ENCODE results near the gene FLNC.

The FLNC gene

GRCh38 chr7:128830231-128831177 is at the start of gene FLNC:
TSS of gene FLNC (plus strand) at chr7:128830406. CDS start at chr7:128830638, 232 bp downstream.
- no peak for DNase-seq

GRCh38 chr7:128781126-128781525 is 49.1 kb upstream of the FLNC start:
- DNase-seq, result no peak

GRCh38 chr7:128781851-128782250 is 48.4 kb upstream of the FLNC start:
- no peak for DNase-seq

GRCh38 chr7:128783143-128783861 is 46.9 kb upstream of the FLNC start:
- DNase-seq, result no peak

GRCh38 chr7:128785738-128786137 is 44.5 kb upstream of the FLNC start:
- no peak for DNase-seq

- no peak for DNase-seq
Observed at GRCh38 chr7:128788446-128789412, 41.5 kb upstream of the FLNC start.

GRCh38 chr7:128790315-128791041 is 39.7 kb upstream of the FLNC start:
- DNase-seq, result no peak

- DNase-seq, result peak in 1 of 2 experiments; percentile 52
Observed at GRCh38 chr7:128791121-128791971, 38.9 kb upstream of the FLNC start, which contains the start of gene CCDC136. TSS of gene CCDC136 (plus strand) at chr7:128791968. CDS start at chr7:128792412, 444 bp downstream.

GRCh38 chr7:128791972-128792327 is 38.3 kb upstream of the FLNC start:
- DNase-seq, result no peak

- DNase-seq, result peak in 1 of 2 experiments; percentile 15
Observed at GRCh38 chr7:128792471-128793180, 37.6 kb upstream of the FLNC start.

- DNase-seq, result no peak
Observed at GRCh38 chr7:128793181-128793547, 37.0 kb upstream of the FLNC start.

- DNase-seq, result no peak
Observed at GRCh38 chr7:128794020-128794419, 36.2 kb upstream of the FLNC start.

- no peak for DNase-seq
Observed at GRCh38 chr7:128794436-128794835, 35.8 kb upstream of the FLNC start.

- no peak for DNase-seq
Observed at GRCh38 chr7:128795129-128795528, 35.1 kb upstream of the FLNC start.

GRCh38 chr7:128796327-128796726 is 33.9 kb upstream of the FLNC start:
- peak in 1 of 2 experiments; percentile 65 for DNase-seq

- DNase-seq, result no peak
Observed at GRCh38 chr7:128799451-128799850, 30.8 kb upstream of the FLNC start.

- no peak for DNase-seq
Observed at GRCh38 chr7:128800567-128800966, 29.6 kb upstream of the FLNC start.

GRCh38 chr7:128801003-128801402 is 29.2 kb upstream of the FLNC start:
- no peak for DNase-seq

- DNase-seq, result no peak
Observed at GRCh38 chr7:128801667-128802418, 28.4 kb upstream of the FLNC start.

- no peak for DNase-seq
Observed at GRCh38 chr7:128804484-128804883, 25.7 kb upstream of the FLNC start.
